DND-41 (cell line): ENCODE measurements around the gene MRPS35.

Experiments used
- EZH2 ChIP-seq: IDR thresholded peaks from 3 replicates; pipeline ENCODE4 v1.6.1; 2012; ENCODE audit warnings: borderline replicate concordance, low read depth, mild to moderate bottlenecking, moderate library complexity, low read length, inconsistent platforms; ENCODE audit not compliant: severe bottlenecking
- TF ChIP-seq, protein P1 (sequence below): IDR thresholded peaks from 2 replicates; pipeline ENCODE4 v1.5.1; 2012; ENCODE audit warnings: borderline replicate concordance, low read length, moderate library complexity, mild to moderate bottlenecking; ENCODE audit not compliant: poor library complexity, severe bottlenecking; ENCODE audit errors: extremely low read depth

DNA sequence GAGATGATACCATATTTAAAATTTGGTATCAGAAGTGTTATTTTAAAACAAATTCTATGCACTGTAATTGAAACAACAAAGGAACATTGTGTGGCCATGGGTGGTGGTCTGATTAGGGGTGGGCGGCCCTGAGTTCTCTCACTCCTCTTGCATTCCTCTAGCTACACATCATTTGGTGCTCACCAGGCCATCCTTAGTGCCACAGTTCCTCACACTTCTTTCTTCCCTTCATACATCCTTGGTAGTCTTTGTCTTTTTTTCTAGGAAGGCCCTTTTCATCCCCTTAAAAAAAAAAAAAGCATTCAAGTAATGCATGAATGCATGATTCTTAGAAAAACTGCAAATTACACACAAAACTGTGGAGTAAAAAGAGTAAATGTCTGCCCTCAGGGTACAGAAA, 71.8 kb downstream of the MRPS35 start:
- TF ChIP-seq, protein P1, sequence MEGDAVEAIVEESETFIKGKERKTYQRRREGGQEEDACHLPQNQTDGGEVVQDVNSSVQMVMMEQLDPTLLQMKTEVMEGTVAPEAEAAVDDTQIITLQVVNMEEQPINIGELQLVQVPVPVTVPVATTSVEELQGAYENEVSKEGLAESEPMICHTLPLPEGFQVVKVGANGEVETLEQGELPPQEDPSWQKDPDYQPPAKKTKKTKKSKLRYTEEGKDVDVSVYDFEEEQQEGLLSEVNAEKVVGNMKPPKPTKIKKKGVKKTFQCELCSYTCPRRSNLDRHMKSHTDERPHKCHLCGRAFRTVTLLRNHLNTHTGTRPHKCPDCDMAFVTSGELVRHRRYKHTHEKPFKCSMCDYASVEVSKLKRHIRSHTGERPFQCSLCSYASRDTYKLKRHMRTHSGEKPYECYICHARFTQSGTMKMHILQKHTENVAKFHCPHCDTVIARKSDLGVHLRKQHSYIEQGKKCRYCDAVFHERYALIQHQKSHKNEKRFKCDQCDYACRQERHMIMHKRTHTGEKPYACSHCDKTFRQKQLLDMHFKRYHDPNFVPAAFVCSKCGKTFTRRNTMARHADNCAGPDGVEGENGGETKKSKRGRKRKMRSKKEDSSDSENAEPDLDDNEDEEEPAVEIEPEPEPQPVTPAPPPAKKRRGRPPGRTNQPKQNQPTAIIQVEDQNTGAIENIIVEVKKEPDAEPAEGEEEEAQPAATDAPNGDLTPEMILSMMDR: no peak
- no peak for TF ChIP-seq EZH2
